C4-2B (cell line): ENCODE measurements around the gene DDR1.

Experiments used
- CTCF ChIP-seq: fragments of 450-650 bp; conservative IDR thresholded peaks from 2 replicates; pipeline ENCODE4 v1.5.1; 2017; ENCODE audit warnings: mild to moderate bottlenecking
- ZFX ChIP-seq: fragments of 450-650 bp; IDR thresholded peaks from 2 replicates; pipeline ENCODE4 v1.6.1; 2017

DNA sequence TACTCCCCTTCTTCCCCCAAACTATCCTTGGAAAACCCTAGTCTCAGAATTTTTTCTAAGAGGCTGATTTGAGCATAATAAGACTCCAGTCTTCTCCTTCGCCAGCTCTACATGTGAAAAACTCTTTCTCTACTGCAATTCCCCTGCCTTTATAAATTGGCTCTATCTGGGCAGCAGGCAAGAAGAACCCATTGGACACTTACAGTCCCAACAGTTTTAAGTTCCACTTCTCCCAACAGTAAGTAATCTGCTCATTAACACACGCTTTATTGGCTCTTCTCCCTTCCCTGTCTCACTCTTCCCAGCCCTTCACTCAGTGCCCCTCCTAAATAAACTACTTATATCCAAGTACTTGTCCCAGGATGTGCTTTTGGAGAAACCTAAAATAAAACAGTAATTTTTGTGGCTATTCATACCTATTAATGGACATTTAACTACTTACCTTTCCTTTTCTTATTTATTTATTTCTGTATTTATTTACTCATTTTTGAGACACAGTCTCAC is 11.1 kb upstream of the DDR1 start:
- no peak for TF ChIP-seq CTCF
- no peak for TF ChIP-seq ZFX
